Measurements from ENCODE around the gene RGS2. TPM values are rescaled to one million over a fixed set of nuclear protein-coding genes. Genes with fewer than 3 reads are reported as not detected.

The RGS2 gene, protein sequence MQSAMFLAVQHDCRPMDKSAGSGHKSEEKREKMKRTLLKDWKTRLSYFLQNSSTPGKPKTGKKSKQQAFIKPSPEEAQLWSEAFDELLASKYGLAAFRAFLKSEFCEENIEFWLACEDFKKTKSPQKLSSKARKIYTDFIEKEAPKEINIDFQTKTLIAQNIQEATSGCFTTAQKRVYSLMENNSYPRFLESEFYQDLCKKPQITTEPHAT
- 5.9 and 8.6 TPM in 2 replicates for total RNA-seq

DNA sequence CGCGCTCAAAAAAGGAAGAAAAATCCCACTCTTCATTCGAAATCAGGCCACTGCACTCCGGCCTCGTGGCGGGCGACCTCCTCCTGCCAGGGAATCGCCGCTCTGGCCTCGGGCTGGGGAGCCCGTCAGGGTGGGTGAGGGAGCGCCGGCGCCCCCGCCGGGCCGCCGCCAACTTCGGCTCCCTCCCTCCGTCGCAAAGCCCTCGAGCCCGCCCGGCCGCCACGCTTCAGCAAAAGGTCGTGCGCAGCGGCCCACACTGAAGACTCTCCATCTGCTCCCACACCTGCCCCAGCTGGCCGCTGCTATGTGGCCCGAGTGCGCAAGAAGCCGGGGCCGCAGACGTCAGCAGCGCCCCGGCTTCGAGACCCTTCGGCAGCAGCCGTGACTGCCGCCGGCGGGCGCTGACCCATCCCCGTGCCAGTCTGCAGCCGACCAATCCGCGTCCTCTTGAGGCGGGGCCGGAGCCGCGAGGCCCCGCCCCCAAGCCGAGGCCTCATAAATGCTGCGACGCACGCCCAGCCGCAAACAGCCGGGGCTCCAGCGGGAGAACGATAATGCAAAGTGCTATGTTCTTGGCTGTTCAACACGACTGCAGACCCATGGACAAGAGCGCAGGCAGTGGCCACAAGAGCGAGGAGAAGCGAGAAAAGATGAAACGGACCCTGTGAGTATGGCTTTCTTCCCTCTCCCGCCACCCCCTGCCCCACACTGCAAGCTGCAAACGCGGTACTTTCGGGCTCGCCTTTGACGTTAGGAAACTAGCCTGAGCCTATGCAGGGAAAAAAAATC lies at the start of gene RGS2:
RGS2 (plus strand) TSS at position 522 of the 789 bp plus-strand sequence; CDS start at position 555, 33 bp downstream.

Other genes with a start within 250 kb of the RGS2 start
- gene RGS1, start 233.3 kb upstream of the RGS2 start, total RNA-seq = not detected in 2 replicates
- gene RGS13, start 172.9 kb upstream of the RGS2 start, total RNA-seq = not detected in 2 replicates